IMR-90 (cell line): ENCODE data around the gene TCP11. TPM values are rescaled to one million over a fixed set of nuclear protein-coding genes. Genes with fewer than 3 reads are reported as not detected.

Experiments used
- ATAC-seq: fragments of 200-7000 bp; cut with Tn5 transposase; 2 replicates; pipeline ENCODE4 v1.9.1; 2020; ENCODE audit warnings: low read depth, mild to moderate bottlenecking, moderate library complexity
- BruUV-seq: library from RNA; stranded (reverse); fragments of 400-500 nt; replicated peaks from 2 replicates; lab custom pipeline; 2021; lab: Mats Ljungman, UMichigan
- CTCF ChIA-PET: fragments of 300-600 bp; formaldehyde crosslinking; extraction: SDS; loops from one replicate; lab custom pipeline; 2021; ENCODE audit warnings: antibody characterized with exemption; lab: Yijun Ruan, JAX
- POLR2A ChIA-PET: fragments of 300-600 bp; sonication (Branson Sonifier 250); formaldehyde crosslinking; loops from one replicate; lab custom pipeline; 2022; ENCODE audit warnings: antibody characterized with exemption; ENCODE audit not compliant: unreplicated experiment; lab: Charles Lee
- DNase-seq: peaks from one replicate; pipeline ENCODE4 v3.0.0; 2013
- H2AFZ ChIP-seq: replicated peaks from 2 replicates; pipeline ENCODE3; 2013; ENCODE audit warnings: low read length, mild to moderate bottlenecking; ENCODE audit not compliant: poor library complexity
- H2AK5ac ChIP-seq: 2 replicates; pipeline ENCODE4 v1.6.1; 2013; ENCODE audit warnings: low read depth, low read length, inconsistent platforms
- H2AK9ac ChIP-seq: replicated peaks from 2 replicates; pipeline ENCODE3; 2013; ENCODE audit warnings: mild to moderate bottlenecking, low read depth, low read length, moderate library complexity; ENCODE audit not compliant: poor library complexity
- H2BK120ac ChIP-seq: 2 replicates; pipeline ENCODE4 v1.6.1; 2013; ENCODE audit warnings: low read depth, low read length, inconsistent platforms
- H2BK15ac ChIP-seq: 3 replicates; pipeline ENCODE4 v1.6.1; 2013; ENCODE audit warnings: low read depth, low read length, inconsistent platforms
- H2BK20ac ChIP-seq: 2 replicates; pipeline ENCODE4 v1.6.1; 2013; ENCODE audit warnings: low read depth, mild to moderate bottlenecking, inconsistent platforms, low read length, moderate library complexity
- H2BK5ac ChIP-seq: 2 replicates; pipeline ENCODE4 v1.6.1; 2013; ENCODE audit warnings: mild to moderate bottlenecking, low read depth, low read length, inconsistent platforms; ENCODE audit not compliant: poor library complexity, severe bottlenecking
- H3K14ac ChIP-seq: replicated peaks from 2 replicates; pipeline ENCODE4 v1.6.1; 2013; ENCODE audit warnings: low read depth, low read length, inconsistent platforms
- H3K18ac ChIP-seq: 2 replicates; pipeline ENCODE4 v1.6.1; 2013; ENCODE audit warnings: low read depth, low read length, control low read depth
- H3K23ac ChIP-seq: 2 replicates; pipeline ENCODE4 v1.6.1; 2013; ENCODE audit warnings: low read depth, low read length, inconsistent platforms
- H3K27ac ChIP-seq: 2 replicates; pipeline ENCODE4 v1.5.1; 2013; ENCODE audit warnings: mild to moderate bottlenecking, control low read depth, low read length; ENCODE audit not compliant: insufficient read depth
- H3K27me3 ChIP-seq: 2 replicates; pipeline ENCODE4 v1.6.1; 2013; ENCODE audit warnings: low read length; ENCODE audit not compliant: control insufficient read depth, insufficient read depth
- H3K36me3 ChIP-seq: 2 replicates; pipeline ENCODE4 v1.6.1; 2013; ENCODE audit warnings: low read length, mixed read lengths; ENCODE audit not compliant: control insufficient read depth, insufficient read depth
- H3K4ac ChIP-seq: 2 replicates; pipeline ENCODE4 v1.6.1; 2013; ENCODE audit warnings: low read depth, low read length, inconsistent platforms
- H3K4me1 ChIP-seq: 2 replicates; pipeline ENCODE4 v1.6.1; 2013; ENCODE audit warnings: low read length, mixed read lengths; ENCODE audit not compliant: control insufficient read depth, insufficient read depth
- H3K4me2 ChIP-seq: 2 replicates; pipeline ENCODE4 v1.6.1; 2013; ENCODE audit warnings: low read depth, mild to moderate bottlenecking, control low read depth, low read length, moderate library complexity
- H3K4me3 ChIP-seq: 2 replicates; pipeline ENCODE4 v1.5.1; 2013; ENCODE audit warnings: low read depth, mild to moderate bottlenecking, control low read depth, low read length, moderate library complexity; ENCODE audit not compliant: insufficient read depth
- H3K56ac ChIP-seq: 2 replicates; pipeline ENCODE4 v1.6.1; 2013; ENCODE audit warnings: low read length, inconsistent platforms; ENCODE audit not compliant: insufficient read depth; ENCODE audit errors: extremely low read depth
- H3K79me1 ChIP-seq, 2 experiments: 2 replicates each; pipeline ENCODE4 v1.6.1; 2013; ENCODE audit warnings: low read length in 2 of 2, inconsistent platforms in 1 of 2, low read depth in 1 of 2
- H3K9ac ChIP-seq: 2 replicates; pipeline ENCODE4 v1.6.1; 2013; ENCODE audit warnings: low read depth, low read length, control low read depth
- H3K9me1 ChIP-seq: 2 replicates; pipeline ENCODE4 v1.6.1; 2013; ENCODE audit warnings: low read length, inconsistent platforms; ENCODE audit not compliant: insufficient read depth
- H3K9me3 ChIP-seq: 2 replicates; pipeline ENCODE4 v1.6.1; 2013; ENCODE audit warnings: low read length; ENCODE audit not compliant: control insufficient read depth, insufficient read depth
- H4K20me1 ChIP-seq: 2 replicates; pipeline ENCODE4 v1.6.1; 2013; ENCODE audit warnings: low read length, inconsistent platforms; ENCODE audit not compliant: insufficient read depth
- H4K5ac ChIP-seq: 2 replicates; pipeline ENCODE4 v1.6.1; 2013; ENCODE audit warnings: mild to moderate bottlenecking, low read depth, low read length, control low read depth
- H4K8ac ChIP-seq, 2 experiments: 2 replicates each; pipeline ENCODE4 v1.6.1; 2013; ENCODE audit warnings: low read depth in 2 of 2, low read length in 2 of 2, control low read depth in 1 of 2, inconsistent platforms in 1 of 2
- H4K91ac ChIP-seq: 2 replicates; pipeline ENCODE4 v1.6.1; 2013; ENCODE audit warnings: low read depth, low read length, inconsistent platforms; ENCODE audit not compliant: insufficient read depth
- BHLHE40 ChIP-seq: fragments of 150-350 bp; IDR thresholded peaks from 2 replicates; pipeline ENCODE4 v1.6.1; 2016; ENCODE audit warnings: mild to moderate bottlenecking, low read depth, low read length
- CEBPB ChIP-seq: IDR thresholded peaks from 2 replicates; pipeline ENCODE4 v1.6.1; 2012; ENCODE audit warnings: low read depth, low read length, improper control_type of control experiment
- CHD1 ChIP-seq: IDR thresholded peaks from 2 replicates; pipeline ENCODE4 v1.6.1; 2012; ENCODE audit warnings: low read depth, low read length, improper control_type of control experiment
- ELK1 ChIP-seq: fragments of 150-350 bp; IDR thresholded peaks from 2 replicates; pipeline ENCODE4 v1.6.1; 2016; ENCODE audit warnings: low read depth, mild to moderate bottlenecking, low read length, moderate library complexity, borderline replicate concordance
- MAZ ChIP-seq: IDR thresholded peaks from 2 replicates; pipeline ENCODE4 v1.6.1; 2012; ENCODE audit warnings: low read depth, mild to moderate bottlenecking, low read length, improper control_type of control experiment, moderate library complexity, borderline replicate concordance
- NFE2L2 ChIP-seq: fragments of 150-350 bp; IDR thresholded peaks from 2 replicates; pipeline ENCODE4 v1.6.1; 2016; ENCODE audit warnings: low read depth, mild to moderate bottlenecking, low read length
- RAD21 ChIP-seq: IDR thresholded peaks from 2 replicates; pipeline ENCODE4 v1.6.1; 2012; ENCODE audit warnings: low read length, improper control_type of control experiment
- RCOR1 ChIP-seq: IDR thresholded peaks from 2 replicates; pipeline ENCODE4 v1.6.1; 2012; ENCODE audit warnings: mild to moderate bottlenecking, low read length, improper control_type of control experiment; ENCODE audit not compliant: insufficient replicate concordance
- RFX5 ChIP-seq: IDR thresholded peaks from 2 replicates; pipeline ENCODE4 v1.8.0; 2012; ENCODE audit warnings: low read depth, mild to moderate bottlenecking, low read length, moderate library complexity
- USF2 ChIP-seq: fragments of 150-350 bp; IDR thresholded peaks from 2 replicates; pipeline ENCODE4 v1.6.1; 2017; ENCODE audit warnings: mild to moderate bottlenecking, antibody characterized with exemption, low read length, low read depth
- WGBS, 2 experiments: methylation state at CpG; one replicate each; pipeline versions ENCODE4 v1.1.5 to v1.1.7; 2013; ENCODE audit warnings: missing lambda C conversion rate in 2 of 2; ENCODE audit not compliant: insufficient read length in 1 of 2; ENCODE audit errors: extremely low coverage in 2 of 2; 5-methylcytosine and 5-hydroxymethylcytosine counted together
- dilution Hi-C: fragments of 300-500 bp; cut with HindIII; formaldehyde crosslinking; loops from one replicate; pipeline ENCODE4 v1.14.3; 2018; ENCODE audit warnings: low sequenced_read_pairs; ENCODE audit not compliant: unreplicated experiment
- in situ Hi-C: fragments of 300-500 bp; cut with MboI; formaldehyde crosslinking; loops from 3 replicates; pipeline ENCODE4 v1.14.3; 2019; ENCODE audit warnings: low sequenced_read_pairs, inconsistent platforms, mixed read lengths
- intact Hi-C: fragments of 100-400 bp; cut with micrococcal nuclease; formaldehyde crosslinking; loops from 2 replicates; pipeline ENCODE4 v1.10.0; 2022
- polyA plus RNA-seq, 3 experiments: library from polyadenylated mRNA; depleted of rRNA; stranded (reverse); fragments of >200 nt; gene quantifications; 2 replicates each; pipeline ENCODE4 v1.2.3, GENCODE V29; 2012; ENCODE audit warnings: low replicate concordance in 1 of 3
- total RNA-seq: library from RNA; depleted of rRNA; stranded (reverse); fragments of >200 nt; gene quantifications from 2 replicates; pipeline ENCODE4 v1.2.3, GENCODE V29; 2012

TCP11 gene
- total and polyA plus RNA-seq, 2 of the 4 experiments (the other 2 are of a cell fraction): 0.34 to 0.36 TPM

- peak overlapping the region; percentile 74 for H2BK120ac ChIP-seq
- BruUV-seq: no TSS peak
- peaks cover 24% of the 10 kb centered on the region for H3K36me3 ChIP-seq
- H3K27ac ChIP-seq: peak overlapping the region; percentile 53; the same call in 1 of the 2 replicates
- intact Hi-C loops: no loop called here
- peak overlapping the region; percentile 74 for H2AK5ac ChIP-seq
- no peaks in the 10 kb centered on the region for H3K27me3 ChIP-seq
- H3K23ac ChIP-seq: peak overlapping the region; percentile 33; the same call in 1 of the 2 replicates
- peaks cover 38% of the 10 kb centered on the region for H3K4me1 ChIP-seq
- ATAC-seq (peak; percentile 15), DNase-seq (peak; percentile 55)
- peak overlapping the region; percentile 63 for H3K18ac ChIP-seq
- in situ Hi-C loops: no loop called here
- H3K9me3 ChIP-seq: no peaks in the 10 kb centered on the region
- TF ChIP-seq NFE2L2 (no peak), CEBPB (no peak), RCOR1 (no peak), MAZ (no peak), RAD21 (no peak), BHLHE40 (no peak), ELK1 (no peak), USF2 (no peak), CHD1 (no peak), RFX5 (no peak)
- peak overlapping the region; percentile 2 for H3K14ac ChIP-seq
- H4K8ac ChIP-seq: peak overlapping the region in 1 of 2 experiments; percentile 25; a peak in 1 of 4 replicates
- H3K4me2 ChIP-seq: peak overlapping the region; percentile 15
- peak overlapping the region; percentile 10; the same call in 1 of the 3 replicates for H2BK15ac ChIP-seq
- H3K56ac ChIP-seq: no peak overlapping the region
- H2AFZ ChIP-seq: no peak overlapping the region
- peak overlapping the region; percentile 48 for H4K91ac ChIP-seq
- H4K20me1 ChIP-seq: no peaks in the 10 kb centered on the region
- 56% methylated on average over 9 of the region's 18 CpGs; no CpG with 5 or more reads in 1 of the 2 experiments for WGBS, 2 experiments
- CTCF ChIA-PET: interaction anchor here (0.6 kb wide), 2 partner anchors 12 to 532 kb away, joined by 3 read pairs; no protein-coding TSS in a partner anchor
- H3K4me3 ChIP-seq: no peak overlapping the region
- H2AK9ac ChIP-seq: peak overlapping the region; percentile 10
- H4K5ac ChIP-seq: peak overlapping the region; percentile 40
- dilution Hi-C loops: no loop called here
- no peak overlapping the region for H3K9ac ChIP-seq
- H2BK20ac ChIP-seq: peak overlapping the region; percentile 29; the same call in 1 of the 2 replicates
- H3K4ac ChIP-seq: peak overlapping the region; percentile 68
- H3K79me1 ChIP-seq: no peaks in the 10 kb centered on the region
- peak overlapping the region; percentile 17 for H2BK5ac ChIP-seq
- POLR2A ChIA-PET: no interaction called here
- H3K9me1 ChIP-seq: peaks cover 33% of the 10 kb centered on the region
Observed at GRCh38 chr6:35091346-35092083, 49.6 kb downstream of the TCP11 start.
